Measurements from ENCODE around the gene EPPIN. TPM values are rescaled to one million over a fixed set of nuclear protein-coding genes. Genes with fewer than 3 reads are reported as not detected.
A peak's percentile ranks its signal among the peaks of the same experiment; 100 is the strongest.

Gene EPPIN
- polyA plus RNA-seq, 1 donor (not counting 4 experiments of a cell fraction or from before 2014, with no cell fraction given) = not detected

DNA sequence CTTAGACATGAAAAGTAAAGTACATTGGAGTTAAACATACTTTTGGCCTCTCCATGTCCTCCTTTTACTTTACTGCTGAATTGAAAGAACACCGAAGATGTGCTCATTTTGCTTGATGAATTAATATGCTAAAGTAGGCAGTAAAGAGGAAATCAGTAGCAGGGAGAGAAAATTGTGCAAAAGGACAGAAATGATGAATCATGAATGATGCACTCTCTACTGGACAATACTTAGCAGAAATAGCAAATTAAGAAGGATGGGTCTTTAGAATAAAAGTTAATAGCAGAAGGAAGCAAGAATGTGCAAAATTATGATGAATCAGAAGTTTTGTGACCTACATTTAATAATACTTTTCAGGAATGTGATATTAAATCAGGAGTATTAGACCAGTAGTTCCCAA, 23.4 kb downstream of the EPPIN start:
- no peak overlapping the region for H3K4me2 ChIP-seq (ENCODE audit: control insufficient read depth, extremely low read depth, insufficient read depth, low read depth, low read length)
- dilution Hi-C loops (cut with MboI; ENCODE audit: extremely low pct_ligation_motif_present, low sequenced_read_pairs) = no loop called here
- no peaks in the 10 kb centered on the region for H3K36me3 ChIP-seq (ENCODE audit: control insufficient read depth in 2 of 2, extremely low read depth in 1 of 2, insufficient read depth in 2 of 2, low read length in 2 of 2)
- no peaks in the 10 kb centered on the region for H4K20me1 ChIP-seq (ENCODE audit: control insufficient read depth, extremely low read depth, insufficient read depth, low read length)
- H3K27me3 ChIP-seq (ENCODE audit: control insufficient read depth, extremely low read depth, insufficient read depth, low read length) = no peaks in the 10 kb centered on the region
- peaks cover 7% of the 10 kb centered on the region for H3K4me1 ChIP-seq (ENCODE audit: control insufficient read depth, extremely low read depth, insufficient read depth, low read length)
- no peak overlapping the region for H3K9ac ChIP-seq (ENCODE audit: control insufficient read depth, extremely low read depth, insufficient read depth, low read length)
- no peak overlapping the region for H3K27ac ChIP-seq (ENCODE audit: control insufficient read depth, insufficient read depth, low read length)
- no peaks in the 10 kb centered on the region for H3K9me1 ChIP-seq (ENCODE audit: control insufficient read depth, extremely low read depth, insufficient read depth, low read length)
- no peaks in the 10 kb centered on the region for H3K9me3 ChIP-seq (ENCODE audit: control insufficient read depth, low read depth, low read length)
- H2AFZ ChIP-seq (ENCODE audit: control insufficient read depth, low read length) = no peak overlapping the region
- no peak overlapping the region for H3K4me3 ChIP-seq (ENCODE audit: control insufficient read depth in 2 of 3, extremely low read depth in 1 of 3, insufficient read depth in 2 of 3, low read depth in 1 of 3, low read length in 3 of 3)
- DNase-seq (ENCODE audit: low read depth, low spot score) (no peak), FAIRE-seq (peak; percentile 36)
- no peaks in the 10 kb centered on the region for H3K79me2 ChIP-seq (ENCODE audit: control insufficient read depth, insufficient read depth, low read length)
- TF ChIP-seq, protein P1, sequence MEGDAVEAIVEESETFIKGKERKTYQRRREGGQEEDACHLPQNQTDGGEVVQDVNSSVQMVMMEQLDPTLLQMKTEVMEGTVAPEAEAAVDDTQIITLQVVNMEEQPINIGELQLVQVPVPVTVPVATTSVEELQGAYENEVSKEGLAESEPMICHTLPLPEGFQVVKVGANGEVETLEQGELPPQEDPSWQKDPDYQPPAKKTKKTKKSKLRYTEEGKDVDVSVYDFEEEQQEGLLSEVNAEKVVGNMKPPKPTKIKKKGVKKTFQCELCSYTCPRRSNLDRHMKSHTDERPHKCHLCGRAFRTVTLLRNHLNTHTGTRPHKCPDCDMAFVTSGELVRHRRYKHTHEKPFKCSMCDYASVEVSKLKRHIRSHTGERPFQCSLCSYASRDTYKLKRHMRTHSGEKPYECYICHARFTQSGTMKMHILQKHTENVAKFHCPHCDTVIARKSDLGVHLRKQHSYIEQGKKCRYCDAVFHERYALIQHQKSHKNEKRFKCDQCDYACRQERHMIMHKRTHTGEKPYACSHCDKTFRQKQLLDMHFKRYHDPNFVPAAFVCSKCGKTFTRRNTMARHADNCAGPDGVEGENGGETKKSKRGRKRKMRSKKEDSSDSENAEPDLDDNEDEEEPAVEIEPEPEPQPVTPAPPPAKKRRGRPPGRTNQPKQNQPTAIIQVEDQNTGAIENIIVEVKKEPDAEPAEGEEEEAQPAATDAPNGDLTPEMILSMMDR (optimal IDR thresholded peaks at IDR 0.05 in 1 of 3, IDR thresholded peaks at IDR 0.05 in 1 of 3, conservative IDR thresholded peaks at IDR 0.05 in 1 of 3; ENCODE audit: extremely low read depth in 1 of 3, insufficient read depth in 2 of 3, low read length in 3 of 3) = no peak
- no peak for TF ChIP-seq EZH2 (IDR thresholded peaks at IDR 0.05; ENCODE audit: low read length)

DNA sequence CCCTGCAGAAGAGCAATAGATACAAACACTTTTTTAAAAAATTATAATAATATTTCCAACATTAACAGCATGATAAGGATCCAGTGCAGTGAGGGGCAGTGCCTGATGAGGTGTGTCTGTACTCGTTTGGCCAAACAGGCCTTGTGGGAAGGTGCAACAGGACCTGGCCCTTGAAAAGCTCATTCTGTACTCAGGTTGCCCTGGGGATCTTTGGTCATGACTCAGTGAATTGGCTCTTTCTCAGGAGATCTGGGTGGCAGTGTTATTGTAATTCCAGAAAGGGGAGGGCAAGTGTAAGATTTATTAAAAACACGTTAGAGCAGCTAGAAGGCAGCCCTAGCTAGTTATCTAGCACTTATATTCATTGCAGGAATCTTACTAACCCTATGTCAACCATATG, 28.9 kb downstream of the EPPIN start:
- TF ChIP-seq, protein P1 (optimal IDR thresholded peaks at IDR 0.05 in 1 of 3, IDR thresholded peaks at IDR 0.05 in 1 of 3, conservative IDR thresholded peaks at IDR 0.05 in 1 of 3; ENCODE audit: extremely low read depth in 1 of 3, insufficient read depth in 2 of 3, low read length in 3 of 3) = no peak
- TF ChIP-seq EZH2 (IDR thresholded peaks at IDR 0.05; ENCODE audit: low read length) = no peak
- no peak overlapping the region for H2AFZ ChIP-seq (ENCODE audit: control insufficient read depth, low read length)
- DNase-seq (ENCODE audit: low read depth, low spot score) = peak; percentile 35
- FAIRE-seq = peak; percentile 93
- dilution Hi-C loops (cut with MboI; ENCODE audit: extremely low pct_ligation_motif_present, low sequenced_read_pairs) = no loop called here
- no peaks in the 10 kb centered on the region for H3K79me2 ChIP-seq (ENCODE audit: control insufficient read depth, insufficient read depth, low read length)
- H3K9ac ChIP-seq (ENCODE audit: control insufficient read depth, extremely low read depth, insufficient read depth, low read length) = no peak overlapping the region
- H3K27me3 ChIP-seq (ENCODE audit: control insufficient read depth, extremely low read depth, insufficient read depth, low read length) = peaks cover 8% of the 10 kb centered on the region
- no peaks in the 10 kb centered on the region for H3K9me1 ChIP-seq (ENCODE audit: control insufficient read depth, extremely low read depth, insufficient read depth, low read length)
- H3K4me1 ChIP-seq (ENCODE audit: control insufficient read depth, extremely low read depth, insufficient read depth, low read length) = peaks cover 17% of the 10 kb centered on the region
- no peak overlapping the region for H3K4me3 ChIP-seq (ENCODE audit: control insufficient read depth in 2 of 3, extremely low read depth in 1 of 3, insufficient read depth in 2 of 3, low read depth in 1 of 3, low read length in 3 of 3)
- H3K9me3 ChIP-seq (ENCODE audit: control insufficient read depth, low read depth, low read length) = no peaks in the 10 kb centered on the region
- H4K20me1 ChIP-seq (ENCODE audit: control insufficient read depth, extremely low read depth, insufficient read depth, low read length) = no peaks in the 10 kb centered on the region
- peak overlapping the region; percentile 24 for H3K4me2 ChIP-seq (ENCODE audit: control insufficient read depth, extremely low read depth, insufficient read depth, low read depth, low read length)
- peak overlapping the region; percentile 39 for H3K27ac ChIP-seq (ENCODE audit: control insufficient read depth, insufficient read depth, low read length)
- no peaks in the 10 kb centered on the region for H3K36me3 ChIP-seq (ENCODE audit: control insufficient read depth in 2 of 2, extremely low read depth in 1 of 2, insufficient read depth in 2 of 2, low read length in 2 of 2)
